ENCODE measurements around the gene QSER1. TPM values are rescaled to one million over a fixed set of nuclear protein-coding genes. Genes with fewer than 3 reads are reported as not detected.

The QSER1 gene
- total RNA-seq, 6 experiments from 2014 or later = 20.2 to 26.4 (median 24.0) TPM

DNA sequence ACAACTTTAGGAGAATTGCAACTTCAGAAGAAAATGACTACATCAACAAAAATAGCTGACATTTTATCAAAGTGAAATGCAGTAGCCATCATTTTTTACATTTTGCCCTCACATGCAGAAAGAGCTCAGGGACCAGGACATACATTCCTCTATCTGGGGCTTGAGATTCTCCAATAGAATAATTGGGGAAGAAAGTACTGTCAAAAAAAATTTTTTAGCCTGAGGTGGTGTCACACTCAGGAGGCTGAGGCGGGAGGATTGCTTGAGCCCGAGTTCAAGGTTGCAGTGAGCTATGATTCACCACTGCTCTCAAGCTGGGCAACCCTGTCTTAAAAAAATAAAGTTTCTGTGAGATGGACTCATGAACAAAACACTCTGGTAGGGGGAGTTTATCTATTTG, 90.9 kb downstream of the QSER1 start:
- Mint-ChIP-seq H3K36me3 (ENCODE audit: low read depth) (peaks cover 13% of the 10 kb centered on the region), H3K27ac (no peak overlapping the region), H3K4me1 (ENCODE audit: low read depth) (peaks cover 11% of the 10 kb centered on the region), H3K27me3 (ENCODE audit: insufficient read depth) (no peaks in the 10 kb centered on the region), H3K4me3 (no peak overlapping the region), H3K9me3 (no peaks in the 10 kb centered on the region)
- DNase-seq = no peak
- TF ChIP-seq CTCF (IDR thresholded peaks at IDR 0.05) = no peak

GRCh38 chr11:32985600-32985999, 93.0 kb downstream of the QSER1 start:
- TF ChIP-seq CTCF (IDR thresholded peaks at IDR 0.05) = no peak
- Mint-ChIP-seq H3K27ac (no peak overlapping the region), H3K27me3 (ENCODE audit: insufficient read depth) (peaks cover 1% of the 10 kb centered on the region; the same call in 1 of the 2 replicates), H3K4me1 (ENCODE audit: low read depth) (peaks cover 11% of the 10 kb centered on the region), H3K9me3 (peaks cover 3% of the 10 kb centered on the region; the same call in 1 of the 2 replicates), H3K4me3 (no peak overlapping the region), H3K36me3 (ENCODE audit: low read depth) (peaks cover 13% of the 10 kb centered on the region)
- DNase-seq = no peak

DNA sequence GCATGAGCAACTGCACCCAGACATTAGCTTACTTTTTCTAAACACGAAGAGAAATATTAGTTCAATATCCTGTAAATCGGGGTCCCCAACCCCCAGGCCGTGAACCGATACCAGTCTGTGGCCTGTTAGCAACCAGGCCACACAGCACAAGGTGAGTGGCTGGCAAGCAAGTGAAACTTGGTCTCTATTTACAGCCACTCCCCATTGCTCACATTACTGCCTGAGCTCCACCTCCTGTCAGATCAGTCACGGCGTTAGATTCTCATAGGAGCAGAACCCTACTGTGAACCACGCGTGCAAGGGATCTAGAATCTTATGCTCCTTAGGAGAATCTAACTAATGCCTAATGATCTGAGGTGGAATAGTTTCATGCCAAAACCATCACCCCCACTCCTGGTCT, 95.2 kb downstream of the QSER1 start:
- Mint-ChIP-seq H3K27ac (no peak overlapping the region), H3K9me3 (peaks cover 14% of the 10 kb centered on the region), H3K4me1 (ENCODE audit: low read depth) (0 out of 2 replicates have a peak, but pooled peaks cover 4% of the 10 kb centered on the region), H3K4me3 (no peak overlapping the region), H3K27me3 (ENCODE audit: insufficient read depth) (peaks cover 1% of the 10 kb centered on the region; the same call in 1 of the 2 replicates), H3K36me3 (ENCODE audit: low read depth) (peaks cover 19% of the 10 kb centered on the region)
- TF ChIP-seq CTCF (IDR thresholded peaks at IDR 0.05) = no peak
- no peak for DNase-seq

GRCh38 chr11:32990481-32990880, 97.9 kb downstream of the QSER1 start:
- peaks cover 1% of the 10 kb centered on the region; the same call in 1 of the 2 replicates for H3K27me3 Mint-ChIP-seq (ENCODE audit: insufficient read depth)
- H3K9me3 Mint-ChIP-seq = peaks cover 14% of the 10 kb centered on the region
- no peak overlapping the region for H3K27ac Mint-ChIP-seq
- no peak for DNase-seq
- no peaks in the 10 kb centered on the region for H3K4me1 Mint-ChIP-seq (ENCODE audit: low read depth)
- TF ChIP-seq CTCF (IDR thresholded peaks at IDR 0.05) = no peak
- H3K36me3 Mint-ChIP-seq (ENCODE audit: low read depth) = peaks cover 12% of the 10 kb centered on the region
- no peak overlapping the region for H3K4me3 Mint-ChIP-seq

- Mint-ChIP-seq H3K9me3 (peaks cover 14% of the 10 kb centered on the region), H3K4me1 (ENCODE audit: low read depth) (no peaks in the 10 kb centered on the region), H3K4me3 (no peak overlapping the region), H3K27me3 (ENCODE audit: insufficient read depth) (peaks cover 1% of the 10 kb centered on the region; the same call in 1 of the 2 replicates), H3K27ac (no peak overlapping the region), H3K36me3 (ENCODE audit: low read depth) (peaks cover 12% of the 10 kb centered on the region)
- no peak for TF ChIP-seq CTCF (IDR thresholded peaks at IDR 0.05)
- no peak for DNase-seq
Measured at GRCh38 chr11:32991427-32991826, 98.8 kb downstream of the QSER1 start.

DNA sequence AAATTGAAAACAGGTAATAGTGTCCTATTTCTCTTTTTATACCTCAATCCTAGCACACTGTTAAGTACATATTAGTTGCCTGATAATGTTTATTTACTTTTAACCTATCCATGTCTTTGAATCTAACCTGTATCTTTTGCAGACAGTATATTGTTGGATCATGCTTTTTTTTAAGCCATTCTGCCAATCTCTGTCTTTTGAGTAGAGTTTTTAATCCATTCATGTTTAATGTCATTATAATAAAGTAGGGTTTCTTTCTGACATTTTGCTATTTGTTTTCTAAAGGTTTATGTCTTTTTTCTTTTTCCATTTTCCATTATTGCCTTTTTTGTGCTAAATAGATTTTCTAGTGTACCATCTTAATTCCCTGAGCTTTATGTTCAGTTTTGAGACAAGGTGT, 99.3 kb downstream of the QSER1 start:
- no peak for TF ChIP-seq CTCF (IDR thresholded peaks at IDR 0.05)
- no peak for DNase-seq
- H3K36me3 Mint-ChIP-seq (ENCODE audit: low read depth) = peaks cover 12% of the 10 kb centered on the region
- no peak overlapping the region for H3K27ac Mint-ChIP-seq
- peaks cover 14% of the 10 kb centered on the region for H3K9me3 Mint-ChIP-seq
- no peaks in the 10 kb centered on the region for H3K4me1 Mint-ChIP-seq (ENCODE audit: low read depth)
- H3K4me3 Mint-ChIP-seq = no peak overlapping the region
- peaks cover 1% of the 10 kb centered on the region; the same call in 1 of the 2 replicates for H3K27me3 Mint-ChIP-seq (ENCODE audit: insufficient read depth)
